Activated CD8-positive, alpha-beta memory T cell treated with anti-CD3 and anti-CD28 coated beads for 1 hour (primary cell): ENCODE measurements around the gene ROR2.

Experiments
- DNase-seq, 2 donors: peaks; one replicate each; pipeline ENCODE4 v3.0.0-alpha.2; 2020; ENCODE audit warnings: low read depth in 1 of 2; ENCODE audit errors: extremely low read depth in 1 of 2

ROR2 gene

GRCh38 chr9:91697201-91697600 lies 252.8 kb downstream of the ROR2 start:
- no peak for DNase-seq

GRCh38 chr9:91694081-91694870 lies 255.8 kb downstream of the ROR2 start:
- DNase-seq, result no peak

DNA sequence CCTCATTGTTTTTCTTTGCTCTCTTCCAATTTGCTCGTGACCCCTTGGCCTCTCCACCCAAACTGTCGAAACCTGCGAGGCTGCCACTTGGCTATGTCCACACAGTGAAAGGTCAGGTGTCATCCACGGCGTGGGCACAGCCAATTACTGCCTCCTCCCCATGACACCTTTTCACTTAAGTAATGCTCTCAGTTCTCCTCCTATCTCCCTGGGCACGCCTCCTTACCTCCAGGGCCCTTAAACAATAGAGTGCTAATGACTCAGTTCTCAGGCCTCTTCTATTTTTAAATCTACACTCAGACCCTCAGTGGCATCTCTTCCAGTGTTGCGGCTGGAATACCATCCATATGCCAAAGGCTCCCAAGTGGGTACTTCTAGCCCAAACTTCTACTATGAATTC lies 256.8 kb downstream of the ROR2 start:
- DNase-seq, result no peak

- no peak for DNase-seq
Observed at GRCh38 chr9:91690540-91691249, 259.3 kb downstream of the ROR2 start.

- DNase-seq, result no peak
Observed at GRCh38 chr9:91689006-91689405, 261.0 kb downstream of the ROR2 start.

DNA sequence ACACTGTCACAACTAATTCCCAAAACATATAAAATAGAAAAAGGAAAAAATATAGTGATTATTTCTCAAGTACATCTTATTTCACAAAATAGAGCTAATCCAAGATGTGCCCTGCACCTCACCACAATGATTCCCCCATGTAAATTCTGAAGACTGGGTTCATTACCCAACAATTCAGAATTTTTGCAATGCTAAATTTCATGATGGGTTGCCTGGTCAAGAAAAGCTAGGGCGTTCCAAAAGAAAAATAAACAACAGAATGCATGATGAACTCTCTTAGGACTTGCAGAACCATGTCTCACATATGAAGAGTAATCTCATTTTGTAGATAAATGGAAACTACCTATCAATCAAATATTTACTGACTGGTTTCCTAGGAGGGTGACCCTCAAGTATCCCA lies 266.8 kb downstream of the ROR2 start:
- no peak for DNase-seq

GRCh38 chr9:91682806-91683205 lies 267.2 kb downstream of the ROR2 start:
- DNase-seq, result no peak

DNA sequence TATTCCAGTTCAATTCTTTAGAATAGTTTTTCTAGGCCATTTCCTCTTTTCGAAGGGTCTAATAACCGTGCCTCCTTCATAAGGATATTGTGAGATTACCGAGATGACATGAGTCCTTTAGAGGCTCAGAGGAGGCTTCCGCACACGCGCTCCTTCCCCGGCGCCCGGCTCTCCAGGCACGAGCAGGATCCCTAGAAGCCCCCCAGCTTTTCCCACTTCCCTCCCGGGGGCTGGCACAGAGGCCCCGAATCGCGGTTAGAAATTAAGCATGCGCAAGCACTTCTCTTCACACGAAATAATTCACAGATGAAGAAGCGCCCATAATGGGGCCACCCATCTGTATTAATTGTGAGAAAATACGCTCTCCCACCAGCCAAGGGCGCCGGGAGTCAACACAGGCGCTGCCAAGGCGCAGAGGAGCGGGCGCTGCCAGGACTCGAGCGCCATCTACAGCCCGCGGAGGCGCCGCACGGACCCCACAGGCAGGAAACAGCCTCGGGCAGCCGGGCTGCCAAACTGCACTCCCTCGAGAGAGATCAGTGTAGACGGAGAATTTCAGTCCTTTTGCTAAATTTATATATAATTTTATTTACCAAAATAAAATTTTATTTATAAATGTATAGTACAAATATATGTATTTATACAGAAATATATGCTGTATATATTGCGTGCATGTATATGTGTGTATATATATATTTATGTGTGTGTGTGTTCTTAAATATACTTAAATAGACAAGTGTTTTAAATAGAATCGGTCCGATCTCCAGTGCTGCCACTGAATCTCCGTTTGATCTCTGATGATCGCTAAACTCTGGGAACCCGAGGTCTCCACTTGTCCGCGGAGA lies 268.3 kb downstream of the ROR2 start:
- DNase-seq, result peak in 1 of 2 donors; percentile 44

GRCh38 chr9:91680998-91681397 lies 269.0 kb downstream of the ROR2 start:
- DNase-seq, result no peak

- no peak for DNase-seq
Observed at GRCh38 chr9:91680106-91680505, 269.9 kb downstream of the ROR2 start.

GRCh38 chr9:91678807-91679580 lies 271.0 kb downstream of the ROR2 start:
- no peak for DNase-seq

DNA sequence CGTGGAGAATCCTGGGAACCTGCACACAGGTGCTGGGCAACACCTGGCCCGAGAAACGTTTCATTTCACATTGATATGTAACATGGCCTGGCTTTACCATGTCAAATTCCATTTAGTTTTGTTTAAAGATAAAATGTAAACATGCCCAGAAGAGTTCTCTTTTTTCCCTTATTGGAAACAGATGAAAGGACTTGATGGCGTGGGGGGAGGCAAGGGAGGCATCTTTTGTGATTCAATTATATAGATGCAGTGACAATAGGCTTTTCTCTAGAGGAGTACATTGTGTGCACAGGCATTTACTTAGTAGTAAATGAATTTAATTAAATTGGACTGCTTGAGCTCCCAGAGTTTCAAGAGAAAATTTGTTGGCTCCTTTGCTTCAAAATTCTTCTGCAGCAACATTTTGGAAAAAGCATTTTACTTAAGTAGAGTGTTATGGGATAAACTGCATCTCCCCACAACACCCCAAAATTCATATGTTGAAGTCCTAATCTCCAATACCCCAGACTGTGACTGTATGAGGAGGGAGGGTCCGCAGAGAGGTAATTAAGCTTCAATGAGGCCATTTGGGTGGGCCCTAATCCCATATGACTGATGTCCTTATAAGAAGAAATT lies 272.1 kb downstream of the ROR2 start:
- no peak for DNase-seq

DNA sequence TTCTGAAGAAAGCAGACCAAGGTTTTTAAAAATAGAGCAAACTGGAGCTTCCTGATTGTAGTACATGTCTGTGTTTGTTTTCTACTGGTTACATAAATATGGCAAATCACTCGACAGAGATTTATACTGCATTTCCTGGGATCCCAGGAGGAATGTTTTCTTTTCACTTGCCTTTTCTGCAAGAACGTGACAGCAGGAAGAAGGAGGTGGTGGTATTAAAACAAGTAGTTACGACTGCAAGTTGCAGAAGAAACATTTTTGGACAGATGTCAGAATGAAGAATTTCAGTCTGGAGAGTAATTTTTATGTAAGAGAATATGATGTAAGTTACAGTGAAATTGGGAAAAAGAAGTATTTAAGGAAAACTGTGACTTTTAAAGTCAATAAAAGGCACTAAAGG lies 272.7 kb downstream of the ROR2 start:
- no peak for DNase-seq

GRCh38 chr9:91676046-91676445 lies 274.0 kb downstream of the ROR2 start:
- DNase-seq, result no peak

DNA sequence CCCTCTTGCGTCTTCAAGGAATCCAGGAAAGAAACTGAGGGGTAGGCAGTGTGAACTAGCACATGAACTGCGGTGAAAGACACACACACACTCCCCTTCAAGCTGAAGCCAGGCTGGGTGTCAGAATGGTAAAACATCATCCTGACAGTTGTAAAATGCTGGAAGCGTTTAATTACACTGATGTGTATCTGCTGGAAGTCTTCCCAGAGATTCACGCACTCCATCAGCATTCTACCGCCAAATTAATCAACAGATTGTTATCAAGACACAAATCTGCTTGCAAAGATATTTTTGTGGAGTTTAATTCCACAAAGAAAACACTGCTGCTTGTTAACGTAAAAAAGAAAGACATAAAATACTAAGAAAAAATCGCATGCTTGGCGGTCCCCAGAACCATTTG lies 285.4 kb downstream of the ROR2 start:
- no peak for DNase-seq

DNA sequence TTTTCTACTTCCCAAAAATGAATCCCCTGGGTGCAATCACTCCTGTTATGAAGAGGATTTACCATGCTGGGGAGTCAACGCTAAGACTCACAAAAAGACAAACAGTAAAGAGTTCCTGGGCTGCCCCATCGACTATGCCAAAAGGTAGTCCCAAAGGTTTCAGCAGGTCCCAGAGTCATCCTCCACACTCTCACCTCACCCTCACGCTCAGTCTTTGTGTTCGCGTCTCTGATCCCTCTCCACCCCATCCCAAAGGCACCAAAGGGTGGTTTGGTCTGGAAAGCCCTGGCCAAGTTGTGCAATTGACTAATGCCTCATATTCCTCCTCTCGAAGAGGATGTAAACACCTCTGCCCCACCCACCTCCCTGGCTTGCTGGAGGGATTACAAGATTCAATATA lies 286.2 kb downstream of the ROR2 start:
- DNase-seq, result no peak

GRCh38 chr9:91661451-91661850 lies 288.6 kb downstream of the ROR2 start:
- DNase-seq, result no peak

DNA sequence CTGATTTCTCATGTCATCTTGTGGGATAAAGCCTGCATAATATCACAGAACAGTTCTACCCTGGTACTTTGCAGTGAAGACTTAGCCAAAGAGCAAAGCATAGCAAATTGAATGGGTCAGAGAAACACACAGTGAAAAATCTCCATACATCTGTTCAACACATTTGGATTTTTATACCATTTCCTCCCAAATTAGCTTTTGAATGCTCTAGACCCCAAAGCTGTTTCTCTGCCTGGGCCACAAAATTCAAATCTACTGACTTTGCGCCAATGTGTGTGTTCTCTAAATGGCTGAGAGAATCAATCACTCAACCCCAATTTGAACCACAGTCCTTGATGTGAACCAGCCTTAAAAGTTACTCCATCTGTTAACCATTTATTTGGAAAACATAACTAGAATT lies 289.5 kb downstream of the ROR2 start:
- DNase-seq, result no peak

GRCh38 chr9:91659529-91660495 lies 290.2 kb downstream of the ROR2 start:
- no peak for DNase-seq
